OCI-LY7 (cell line): ENCODE results near the gene SETD7. TPM values are rescaled to one million over a fixed set of nuclear protein-coding genes. Genes with fewer than 3 reads are reported as not detected.
A peak's percentile ranks its signal among the peaks of the same experiment; 100 is the strongest.
"Not testable (repeated sequence)": the region's sequence is repeated elsewhere in the genome, so short reads cannot be mapped to it uniquely, and the experiment has no call there.

ENCODE experiments used
- BruUV-seq: library from RNA; stranded (reverse); fragments of 400-500 nt; replicated peaks from 2 replicates; lab custom pipeline; 2021; lab: Mats Ljungman, UMichigan
- CTCF ChIA-PET: fragments of 300-600 bp; sonication (Branson Sonifier 250); formaldehyde crosslinking; loops from one replicate; lab custom pipeline; 2022; ENCODE audit warnings: antibody characterized with exemption; ENCODE audit not compliant: unreplicated experiment; lab: Charles Lee
- POLR2A ChIA-PET: fragments of 300-600 bp; sonication (Branson Sonifier 250); formaldehyde crosslinking; loops from one replicate; lab custom pipeline; 2022; ENCODE audit warnings: antibody characterized with exemption; lab: Charles Lee
- DNase-seq: peaks from one replicate; pipeline ENCODE4 v3.0.0-alpha.2; 2015; ENCODE audit warnings: low spot score
- H2AFZ ChIP-seq: fragments of 200-600 bp; sonication (generic), shearing (Covaris generic); 2 replicates; pipeline ENCODE4 v1.6.1; 2014; ENCODE audit warnings: mild to moderate bottlenecking, antibody characterized with exemption, low read length, moderate library complexity
- H3K27ac ChIP-seq: fragments of 200-600 bp; sonication (generic); 2 replicates; pipeline ENCODE4 v1.5.1; 2014; ENCODE audit warnings: mixed run types, low read depth, mild to moderate bottlenecking, moderate library complexity, low read length, inconsistent platforms; ENCODE audit not compliant: poor library complexity, severe bottlenecking
- H3K36me3 ChIP-seq: fragments of 200-600 bp; sonication (generic); 2 replicates; pipeline ENCODE4 v1.6.1; 2014; ENCODE audit warnings: mild to moderate bottlenecking, antibody characterized with exemption, low read length, moderate library complexity, mixed read lengths; ENCODE audit not compliant: insufficient read depth
- H3K4me1 ChIP-seq: fragments of 200-600 bp; sonication (generic); 2 replicates; pipeline ENCODE4 v1.5.1; 2014; ENCODE audit warnings: mild to moderate bottlenecking, low read length; ENCODE audit not compliant: insufficient read depth, poor library complexity, severe bottlenecking
- H3K4me2 ChIP-seq: fragments of 200-600 bp; sonication (generic); 2 replicates; pipeline ENCODE4 v1.6.1; 2014; ENCODE audit warnings: mild to moderate bottlenecking, low read length
- H3K4me3 ChIP-seq: fragments of 200-600 bp; sonication (generic); 2 replicates; pipeline ENCODE4 v1.5.1; 2014; ENCODE audit warnings: mild to moderate bottlenecking, low read depth, low read length; ENCODE audit not compliant: poor library complexity, severe bottlenecking
- H3K79me2 ChIP-seq: fragments of 200-600 bp; sonication (generic); 2 replicates; pipeline ENCODE4 v1.6.1; 2016; ENCODE audit warnings: low read depth, mild to moderate bottlenecking, low read length, moderate library complexity, mixed read lengths; ENCODE audit not compliant: insufficient read depth
- H3K9me2 ChIP-seq: fragments of 200-600 bp; sonication (generic); 2 replicates; pipeline ENCODE4 v1.6.1; 2016; ENCODE audit warnings: mild to moderate bottlenecking, low read length, mixed read lengths; ENCODE audit not compliant: insufficient read depth
- H3K9me3 ChIP-seq: fragments of 200-600 bp; sonication (generic); 2 replicates; pipeline ENCODE4 v1.6.1; 2014; ENCODE audit warnings: mild to moderate bottlenecking, mixed run types, low read length, mixed read lengths
- H4K20me1 ChIP-seq: fragments of 200-600 bp; sonication (generic); 2 replicates; pipeline ENCODE4 v1.6.1; 2014; ENCODE audit warnings: mild to moderate bottlenecking, antibody characterized with exemption, low read length, moderate library complexity, mixed read lengths; ENCODE audit not compliant: insufficient read depth
- CTCF ChIP-seq: fragments of 200-600 bp; sonication (generic); conservative IDR thresholded peaks from 2 replicates; pipeline ENCODE4 v1.5.1; 2014; ENCODE audit warnings: mild to moderate bottlenecking, antibody characterized with exemption, low read length, moderate library complexity, mixed read lengths
- EZH2phosphoT487 ChIP-seq: fragments of 200-600 bp; sonication (generic); IDR thresholded peaks from 2 replicates; pipeline ENCODE4 v1.6.1; 2018; ENCODE audit warnings: low read depth, borderline replicate concordance, mild to moderate bottlenecking, mixed run types, antibody characterized with exemption, low read length, moderate library complexity, mixed read lengths
- intact Hi-C: fragments of 100-400 bp; cut with micrococcal nuclease; formaldehyde crosslinking; loops from one replicate; pipeline ENCODE4 v1.10.0; 2022; ENCODE audit not compliant: unreplicated experiment
- total RNA-seq, 2 experiments: library from RNA; depleted of rRNA in 1 of 2; stranded (reverse); fragments of >200 nt in 1 of 2; shearing (Covaris generic) in 1 of 2; gene quantifications; 2 replicates each; pipeline ENCODE4 v1.2.3, GENCODE V29; 2014 to 2022

The SETD7 gene
- total RNA-seq, 2 experiments from 2014 or later = 17.6 to 37.3 TPM

DNA sequence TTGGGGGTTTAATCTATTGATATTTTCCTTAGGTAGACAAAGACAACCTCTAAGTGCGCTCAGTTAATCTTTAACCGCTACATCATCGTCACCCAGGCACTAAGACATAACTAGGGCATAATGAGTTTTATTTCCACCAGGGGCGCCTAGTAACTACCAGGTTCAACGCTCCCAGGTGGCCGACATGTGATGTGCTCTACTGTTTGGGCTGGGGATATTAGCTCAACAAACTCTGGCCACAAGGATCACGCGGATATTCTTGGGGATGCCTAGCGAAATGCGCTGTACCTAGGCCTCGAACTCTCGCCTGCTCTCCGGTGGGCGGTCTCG is 103.0 kb downstream of the SETD7 start:
- CTCF ChIA-PET = interaction anchor here (0.6 to 1.5 kb wide), 2 partner anchors 103 to 120 kb away, joined by 4 to 5 read pairs; partner anchors contain the start of gene SETD7
- POLR2A ChIA-PET = interaction anchor here (0.6 to 2.0 kb wide), 13 partner anchors 11 to 372 kb away, joined by 3 to 10 read pairs (median 4); partner anchors contain the start of gene SETD7
- no peaks in the 10 kb centered on the region for H3K9me2 ChIP-seq
- peak overlapping the region; percentile 75 for H2AFZ ChIP-seq
- no TSS peak for BruUV-seq
- H3K27ac ChIP-seq = peak overlapping the region; percentile 88
- peaks cover 43% of the 10 kb centered on the region for H3K4me1 ChIP-seq
- TF ChIP-seq CTCF (peak; percentile 76), EZH2phosphoT487 (no peak)
- DNase-seq = peak; percentile 91
- H3K79me2 ChIP-seq = peaks cover 58% of the 10 kb centered on the region
- peak overlapping the region; percentile 100 for H3K4me2 ChIP-seq
- H3K4me3 ChIP-seq = peak overlapping the region; percentile 82
- 0 out of 2 replicates have a peak, but pooled peaks cover 5% of the 10 kb centered on the region for H3K36me3 ChIP-seq
- H4K20me1 ChIP-seq = peaks cover 20% of the 10 kb centered on the region; the same call in 1 of the 2 replicates
- intact Hi-C loops = loop anchor here (1.0 to 10.0 kb wide), 9 partner anchors 36 to 1208 kb away; partner anchors contain the start of genes MAML3 and SLC7A11
- H3K9me3 ChIP-seq = no peaks in the 10 kb centered on the region

GRCh38 chr4:139451997-139452396 is 104.0 kb downstream of the SETD7 start:
- POLR2A ChIA-PET = interaction anchor here (0.6 to 2.0 kb wide), 6 partner anchors 16 to 371 kb away, joined by 3 to 9 read pairs (median 4); no protein-coding TSS in a partner anchor
- peak overlapping the region; percentile 82 for H3K4me3 ChIP-seq
- intact Hi-C loops = loop anchor here (2.0 to 10.0 kb wide), 6 partner anchors 35 to 1207 kb away; partner anchors contain the start of genes MAML3 and SLC7A11
- peaks cover 20% of the 10 kb centered on the region; the same call in 1 of the 2 replicates for H4K20me1 ChIP-seq
- 0 out of 2 replicates have a peak, but pooled peaks cover 5% of the 10 kb centered on the region for H3K36me3 ChIP-seq
- no peaks in the 10 kb centered on the region for H3K9me3 ChIP-seq
- CTCF ChIA-PET = interaction anchor here (1.5 kb wide), 1 partner anchor 104 kb away, joined by 5 read pairs; the partner anchor contains the start of gene SETD7
- DNase-seq = no peak
- no peak for TF ChIP-seq CTCF
- TF ChIP-seq EZH2phosphoT487 = no peak
- BruUV-seq = no TSS peak
- H3K79me2 ChIP-seq = peaks cover 48% of the 10 kb centered on the region
- no peaks in the 10 kb centered on the region for H3K9me2 ChIP-seq
- no peak overlapping the region for H2AFZ ChIP-seq
- H3K4me1 ChIP-seq = peaks cover 33% of the 10 kb centered on the region
- H3K4me2 ChIP-seq = peak overlapping the region; percentile 100
- H3K27ac ChIP-seq = peak overlapping the region; percentile 88

DNA sequence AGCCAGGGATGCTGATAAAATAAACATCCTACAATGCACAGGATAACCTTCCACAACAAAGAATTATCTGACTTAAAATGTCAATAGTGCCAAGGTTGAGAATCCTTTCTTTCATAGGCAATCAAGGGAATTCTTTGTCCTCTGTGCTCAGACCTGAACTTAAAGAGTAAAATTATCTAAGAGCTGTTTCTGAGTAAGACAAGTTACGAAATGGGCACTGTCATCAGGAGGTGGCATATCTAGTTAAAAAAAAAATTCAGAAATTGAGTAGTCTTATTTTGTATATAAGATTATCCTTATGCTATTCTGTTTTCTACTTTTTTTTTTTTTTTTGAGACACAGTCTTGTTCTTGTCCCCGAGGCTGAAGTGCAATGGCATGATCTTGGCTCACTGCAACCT is 105.4 kb downstream of the SETD7 start:
- no peak overlapping the region for H3K4me2 ChIP-seq
- ChIA-PET POLR2A (interaction anchor here (0.6 to 1.5 kb wide), 4 partner anchors 10 to 272 kb away, joined by 3 read pairs; no protein-coding TSS in a partner anchor), CTCF (no interaction called here)
- peaks cover 19% of the 10 kb centered on the region for H3K4me1 ChIP-seq
- no peaks in the 10 kb centered on the region for H3K9me2 ChIP-seq
- TF ChIP-seq EZH2phosphoT487 (no peak), CTCF (no peak)
- no peak for DNase-seq
- peaks cover 8% of the 10 kb centered on the region; the same call in 1 of the 2 replicates for H4K20me1 ChIP-seq
- H3K9me3 ChIP-seq = no peaks in the 10 kb centered on the region
- intact Hi-C loops = loop anchor here (5.0 to 10.0 kb wide), 4 partner anchors 218 to 1206 kb away; partner anchors contain the start of genes MAML3 and SLC7A11
- no peak overlapping the region for H3K4me3 ChIP-seq
- 0 out of 2 replicates have a peak, but pooled peaks cover 5% of the 10 kb centered on the region for H3K36me3 ChIP-seq
- H2AFZ ChIP-seq = no peak overlapping the region
- H3K79me2 ChIP-seq = peaks cover 34% of the 10 kb centered on the region
- no peak overlapping the region for H3K27ac ChIP-seq
- BruUV-seq = no TSS peak

GRCh38 chr4:139447078-139447477 is 108.9 kb downstream of the SETD7 start:
- H3K4me1 ChIP-seq, H3K9me2 ChIP-seq, BruUV-seq, POLR2A ChIA-PET, H3K36me3 ChIP-seq, DNase-seq, intact Hi-C loops, H3K9me3 ChIP-seq, CTCF ChIA-PET, H2AFZ ChIP-seq, H3K27ac ChIP-seq, H3K4me3 ChIP-seq, H3K4me2 ChIP-seq, H4K20me1 ChIP-seq: not testable (repeated sequence)
- peaks cover 11% of the 10 kb centered on the region for H3K79me2 ChIP-seq
